OCI-M2 (cell line): ENCODE measurements around the gene LRRC8D.

Experiments
- DNase-seq: peaks from one replicate; lab custom pipeline; 2025; ENCODE audit not compliant: unreplicated experiment; lab: John Stamatoyannopoulos, UW

Gene LRRC8D

DNA sequence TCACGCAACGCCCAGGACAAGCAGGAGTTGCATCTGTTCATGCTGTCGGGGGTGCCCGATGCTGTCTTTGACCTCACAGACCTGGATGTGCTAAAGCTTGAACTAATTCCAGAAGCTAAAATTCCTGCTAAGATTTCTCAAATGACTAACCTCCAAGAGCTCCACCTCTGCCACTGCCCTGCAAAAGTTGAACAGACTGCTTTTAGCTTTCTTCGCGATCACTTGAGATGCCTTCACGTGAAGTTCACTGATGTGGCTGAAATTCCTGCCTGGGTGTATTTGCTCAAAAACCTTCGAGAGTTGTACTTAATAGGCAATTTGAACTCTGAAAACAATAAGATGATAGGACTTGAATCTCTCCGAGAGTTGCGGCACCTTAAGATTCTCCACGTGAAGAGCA is 113.6 kb downstream of the LRRC8D start:
- no peak for DNase-seq

DNA sequence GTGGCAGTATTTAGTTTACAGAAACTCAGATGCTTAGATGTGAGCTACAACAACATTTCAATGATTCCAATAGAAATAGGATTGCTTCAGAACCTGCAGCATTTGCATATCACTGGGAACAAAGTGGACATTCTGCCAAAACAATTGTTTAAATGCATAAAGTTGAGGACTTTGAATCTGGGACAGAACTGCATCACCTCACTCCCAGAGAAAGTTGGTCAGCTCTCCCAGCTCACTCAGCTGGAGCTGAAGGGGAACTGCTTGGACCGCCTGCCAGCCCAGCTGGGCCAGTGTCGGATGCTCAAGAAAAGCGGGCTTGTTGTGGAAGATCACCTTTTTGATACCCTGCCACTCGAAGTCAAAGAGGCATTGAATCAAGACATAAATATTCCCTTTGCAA is 114.4 kb downstream of the LRRC8D start:
- DNase-seq, result no peak

DNA sequence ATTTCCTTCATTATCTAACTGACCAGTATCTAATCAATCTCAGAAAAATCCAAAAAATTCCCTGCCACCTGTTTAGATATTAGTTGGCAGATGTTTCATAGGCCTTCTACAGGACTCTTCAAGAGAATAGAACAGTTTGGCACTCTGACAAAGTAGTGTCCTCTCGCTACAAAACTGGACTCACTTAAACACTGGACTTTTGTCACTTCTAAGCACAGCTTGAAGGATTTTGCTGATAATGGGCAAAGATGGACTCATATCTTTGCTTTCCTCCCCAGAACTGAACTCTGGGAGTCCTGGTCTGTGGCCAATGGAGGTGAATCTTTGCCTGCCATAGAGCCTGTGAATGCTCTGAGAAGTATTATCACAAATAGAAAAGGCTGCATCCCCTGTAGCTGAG is 115.9 kb downstream of the LRRC8D start:
- DNase-seq, result no peak

GRCh38 chr1:89938171-89939055 is 117.6 kb downstream of the LRRC8D start:
- no peak for DNase-seq

DNA sequence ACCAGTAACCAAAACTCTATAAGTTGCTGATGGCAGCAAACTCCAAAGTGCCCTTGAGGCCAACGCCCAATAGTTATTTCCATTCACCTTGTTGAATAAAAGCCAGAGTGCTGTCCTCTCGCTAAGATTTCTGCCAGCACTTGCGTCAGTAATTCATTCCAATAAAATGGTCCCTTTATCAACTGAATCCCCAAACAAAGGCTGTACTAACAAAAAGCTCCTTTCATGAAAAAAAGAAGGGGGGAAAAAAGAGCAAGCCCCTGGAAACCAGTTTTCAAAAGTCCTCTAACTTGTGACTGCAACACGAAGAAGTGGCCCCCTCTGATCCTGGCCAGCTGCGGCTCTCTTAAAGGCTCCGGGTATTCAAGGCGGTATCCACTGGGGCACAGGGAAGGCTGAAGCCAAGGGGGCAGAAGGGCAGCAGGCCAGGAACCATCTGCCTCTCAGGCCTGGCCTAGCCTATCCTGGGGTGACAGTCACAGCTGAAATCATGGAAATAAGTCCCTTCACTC is 118.3 kb downstream of the LRRC8D start:
- no peak for DNase-seq

GRCh38 chr1:89939693-89940438 is 119.0 kb downstream of the LRRC8D start:
- DNase-seq, result no peak

GRCh38 chr1:89941110-89941766 is 120.4 kb downstream of the LRRC8D start:
- DNase-seq, result no peak

GRCh38 chr1:89942014-89942413 is 121.2 kb downstream of the LRRC8D start:
- DNase-seq, result no peak

GRCh38 chr1:89942825-89943658 is 122.2 kb downstream of the LRRC8D start:
- DNase-seq, result no peak

GRCh38 chr1:89943846-89944781 is 123.3 kb downstream of the LRRC8D start:
- DNase-seq, result no peak

- DNase-seq, result no peak
Measured at GRCh38 chr1:89945852-89946476, 125.1 kb downstream of the LRRC8D start.

DNA sequence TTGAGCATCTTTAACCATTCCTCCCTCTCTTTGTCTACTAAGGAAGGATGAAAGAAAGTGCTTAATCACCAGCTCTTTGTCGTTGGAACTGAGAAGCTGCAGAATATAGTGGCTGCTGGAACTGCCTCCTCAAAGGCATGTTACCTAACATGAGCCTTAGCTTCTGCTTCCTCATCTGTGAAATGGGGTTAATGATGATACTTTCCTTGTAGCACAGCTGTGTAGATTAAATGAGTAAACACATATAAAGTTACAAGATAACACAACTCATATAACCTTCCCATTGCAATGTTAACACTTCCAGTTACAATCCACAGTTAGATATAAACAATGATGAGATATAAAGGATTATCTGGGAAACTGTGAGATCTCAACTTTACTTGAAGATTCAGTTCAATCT is 125.7 kb downstream of the LRRC8D start:
- DNase-seq, result no peak

DNA sequence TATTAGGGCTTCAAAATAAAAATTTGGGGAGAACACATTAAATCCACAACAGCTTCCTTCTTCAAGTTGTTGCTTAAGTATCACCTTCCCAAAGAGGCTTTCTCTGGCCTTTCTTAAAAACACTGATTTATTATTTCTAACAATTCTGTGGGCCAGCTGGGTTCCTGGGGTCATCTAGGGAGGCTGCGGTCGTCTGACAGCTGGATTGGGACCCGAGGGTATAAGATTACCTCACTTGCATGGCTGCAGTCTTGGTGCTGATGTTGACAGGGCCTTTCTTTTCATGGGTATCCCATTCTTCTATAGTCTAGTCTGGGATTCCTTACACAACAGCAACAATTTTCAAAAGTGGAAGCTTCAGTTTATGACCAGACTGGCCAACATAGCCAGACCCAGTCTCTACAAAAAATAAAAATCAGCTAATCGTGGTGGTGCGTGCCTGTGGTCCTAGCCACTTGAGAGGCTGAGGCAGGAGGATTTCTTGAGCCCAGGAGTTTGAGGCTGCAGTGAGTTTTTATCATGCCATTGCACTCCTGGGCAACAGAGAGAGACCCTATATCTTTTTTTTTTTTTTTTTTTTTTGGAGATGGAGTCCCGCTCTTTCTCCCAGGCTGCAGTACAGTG is 128.0 kb downstream of the LRRC8D start:
- DNase-seq, result no peak

DNA sequence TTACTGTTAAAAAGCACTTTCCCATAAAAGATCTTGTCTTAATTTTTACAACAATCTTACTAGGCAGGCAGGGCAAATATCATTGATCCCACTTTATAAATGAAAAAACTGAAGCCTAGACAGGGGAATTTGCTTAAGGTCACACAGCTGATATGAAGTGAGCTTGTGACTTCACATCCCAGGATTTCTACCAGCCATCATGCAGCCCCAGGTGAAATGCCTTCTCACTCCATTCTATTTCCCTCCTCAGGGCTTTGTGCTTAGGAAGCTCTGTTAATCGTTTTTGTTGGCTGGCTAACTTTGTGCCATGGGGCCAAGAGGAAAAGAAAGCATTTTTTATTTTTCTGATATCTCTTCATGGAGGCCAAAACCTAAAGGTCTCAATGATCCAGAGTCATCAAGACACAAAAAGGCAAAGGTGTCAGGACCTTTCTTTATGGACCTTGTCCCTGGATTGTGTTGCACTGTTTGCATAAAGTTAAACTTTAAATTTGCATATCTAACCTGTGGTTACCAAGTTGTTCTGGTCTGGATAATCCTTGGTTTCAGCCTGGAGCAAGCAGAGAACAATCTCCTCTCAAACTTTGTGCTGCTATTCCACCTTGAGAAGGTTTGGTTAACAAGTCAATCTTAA is 129.3 kb downstream of the LRRC8D start:
- no peak for DNase-seq

GRCh38 chr1:89950703-89951102 is 129.9 kb downstream of the LRRC8D start:
- no peak for DNase-seq

GRCh38 chr1:89951766-89952604 is 131.2 kb downstream of the LRRC8D start:
- DNase-seq, result no peak

- DNase-seq, result no peak
Measured at GRCh38 chr1:89952605-89953130, 131.8 kb downstream of the LRRC8D start.
